ENCODE data around the gene FOXR2. TPM values are rescaled to one million over a fixed set of nuclear protein-coding genes. Genes with fewer than 3 reads are reported as not detected.

FOXR2 gene
- total and polyA plus RNA-seq, 2 of the 4 experiments (the other 2 are of a cell fraction), result not detected

- Histone ChIP-seq H3K4me3 (ENCODE audit: insufficient read depth, low read depth, low read length) (no peak overlapping the region), H2BK120ac (ENCODE audit: low read depth, low read length) (no peak overlapping the region), H2BK15ac (ENCODE audit: low read depth, low read length) (no peak overlapping the region), H3K9me3 (ENCODE audit: control insufficient read depth, insufficient read depth, low read length) (no peaks in the 10 kb centered on the region), H4K91ac (ENCODE audit: insufficient read depth, low read depth, low read length) (no peak overlapping the region), H3K79me1 (ENCODE audit: low read depth in 1 of 2, low read length in 2 of 2) (no peaks in the 10 kb centered on the region), H4K8ac (ENCODE audit: low read depth in 2 of 2, low read length in 2 of 2) (no peak overlapping the region), H4K5ac (ENCODE audit: low read depth, low read length) (no peak overlapping the region), H3K14ac (replicated peaks; ENCODE audit: low read depth, low read length) (no peak overlapping the region), H2BK5ac (ENCODE audit: low read depth, low read length, poor library complexity, severe bottlenecking) (no peak overlapping the region), H3K36me3 (ENCODE audit: control insufficient read depth, insufficient read depth, low read length) (no peaks in the 10 kb centered on the region), H3K27ac (ENCODE audit: insufficient read depth, low read length) (no peak overlapping the region), H2AK5ac (ENCODE audit: low read depth, low read length) (no peak overlapping the region), H4K20me1 (ENCODE audit: insufficient read depth, low read length) (no peaks in the 10 kb centered on the region), H3K56ac (ENCODE audit: extremely low read depth, insufficient read depth, low read length) (no peak overlapping the region), H2AFZ (replicated peaks; ENCODE audit: low read length, poor library complexity) (no peak overlapping the region), H3K4me1 (ENCODE audit: control insufficient read depth, insufficient read depth, low read length) (no peaks in the 10 kb centered on the region), H3K4ac (ENCODE audit: low read depth, low read length) (no peak overlapping the region), H3K4me2 (ENCODE audit: low read depth, low read length) (no peak overlapping the region), H3K9ac (ENCODE audit: low read depth, low read length) (no peak overlapping the region), H3K9me1 (ENCODE audit: insufficient read depth, low read length) (no peaks in the 10 kb centered on the region), H3K23ac (ENCODE audit: low read depth, low read length) (no peak overlapping the region), H3K18ac (ENCODE audit: low read depth, low read length) (no peak overlapping the region), H2AK9ac (replicated peaks; ENCODE audit: low read depth, low read length, poor library complexity) (no peak overlapping the region), H2BK20ac (ENCODE audit: low read depth, low read length) (no peak overlapping the region), H3K27me3 (ENCODE audit: control insufficient read depth, insufficient read depth, low read length) (no peaks in the 10 kb centered on the region)
- CTCF ChIA-PET, result no interaction called here
- POLR2A ChIA-PET (ENCODE audit: unreplicated experiment), result no interaction called here
- intact Hi-C loops (cut with micrococcal nuclease) (no loop called here), in situ Hi-C loops (cut with MboI; ENCODE audit: low sequenced_read_pairs) (no loop called here), dilution Hi-C loops (cut with HindIII; ENCODE audit: low sequenced_read_pairs, unreplicated experiment) (no loop called here)
- BruUV-seq (replicated peaks), result no TSS peak
- DNase-seq (no peak), ATAC-seq (ENCODE audit: low read depth) (no peak)
- TF ChIP-seq USF2 (IDR thresholded peaks at IDR 0.05; ENCODE audit: low read depth, low read length), result no peak
- no peak for TF ChIP-seq NFE2L2 (IDR thresholded peaks at IDR 0.05; ENCODE audit: low read depth, low read length)
- no peak for TF ChIP-seq RFX5 (IDR thresholded peaks at IDR 0.05; ENCODE audit: low read depth, low read length)
- TF ChIP-seq MAFK (IDR thresholded peaks at IDR 0.05; ENCODE audit: low read depth, low read length), result no peak
- TF ChIP-seq CEBPB (IDR thresholded peaks at IDR 0.05; ENCODE audit: low read depth, low read length), result no peak
- TF ChIP-seq MAZ (IDR thresholded peaks at IDR 0.05; ENCODE audit: borderline replicate concordance, low read depth, low read length), result no peak
- no peak for TF ChIP-seq SMC3 (IDR thresholded peaks at IDR 0.05; ENCODE audit: low read depth, low read length)
- no peak for TF ChIP-seq MXI1 (IDR thresholded peaks at IDR 0.05; ENCODE audit: borderline replicate concordance, low read depth, low read length)
- TF ChIP-seq RAD21 (IDR thresholded peaks at IDR 0.05; ENCODE audit: low read length), result no peak
- TF ChIP-seq POLR2A (IDR thresholded peaks at IDR 0.05; ENCODE audit: low read depth, low read length), result no peak
- TF ChIP-seq CTCF (conservative IDR thresholded peaks at IDR 0.05; ENCODE audit: low read depth, low read length), result no peak
- no peak for TF ChIP-seq FOS (IDR thresholded peaks at IDR 0.05; ENCODE audit: low read depth, low read length)
- no peak for TF ChIP-seq ELK1 (IDR thresholded peaks at IDR 0.05; ENCODE audit: borderline replicate concordance, low read depth, low read length)
- no peak for TF ChIP-seq CHD1 (IDR thresholded peaks at IDR 0.05; ENCODE audit: low read depth, low read length)
- TF ChIP-seq RCOR1 (IDR thresholded peaks at IDR 0.05; ENCODE audit: insufficient replicate concordance, low read length), result no peak
These were observed 44.1 kb upstream of the FOXR2 start for GRCh38 chrX:55579115-55579514.

All from IMR-90 (cell line).